Mesothelial cell of epicardium (in vitro differentiated cells): ENCODE measurements around the gene SLX4IP. TPM values are rescaled to one million over a fixed set of nuclear protein-coding genes. Genes with fewer than 3 reads are reported as not detected.
A peak's percentile ranks its signal among the peaks of the same experiment; 100 is the strongest.

Experiments used
- DNase-seq, 2 experiments: peaks; one replicate each; pipeline ENCODE4 v3.0.0; 2021; ENCODE audit warnings: low spot score in 2 of 2; ENCODE audit not compliant: unreplicated experiment in 2 of 2
- H3K27ac Mint-ChIP-seq: 2 replicates; pipeline ENCODE4 v1.8.0; 2021; ENCODE audit warnings: mixed read lengths
- H3K27me3 Mint-ChIP-seq: 2 replicates; pipeline ENCODE4 v1.8.0; 2021; ENCODE audit warnings: low read depth, mixed read lengths
- H3K36me3 Mint-ChIP-seq: 2 replicates; pipeline ENCODE4 v1.8.0; 2021; ENCODE audit warnings: mixed read lengths
- H3K4me1 Mint-ChIP-seq: 2 replicates; pipeline ENCODE4 v1.8.0; 2021; ENCODE audit warnings: mixed read lengths
- H3K4me3 Mint-ChIP-seq: 2 replicates; pipeline ENCODE4 v1.8.0; 2021; ENCODE audit warnings: mild to moderate bottlenecking, moderate library complexity, mixed read lengths
- H3K9me3 Mint-ChIP-seq: 2 replicates; pipeline ENCODE4 v1.8.0; 2021; ENCODE audit warnings: mixed read lengths
- total RNA-seq: library from RNA; stranded (reverse); gene quantifications from 3 replicates; pipeline ENCODE4 v1.2.1, GENCODE V29; 2021
- TF ChIP-seq, protein P1 (sequence below): fragments of 200-600 bp; sonication (generic); IDR thresholded peaks from one replicate; pipeline ENCODE4 v1.5.0; 2021; ENCODE audit warnings: antibody characterized with exemption; ENCODE audit not compliant: unreplicated experiment

SLX4IP gene
- total RNA-seq, 1 donor from 2014 or later: 10.4 TPM

DNA sequence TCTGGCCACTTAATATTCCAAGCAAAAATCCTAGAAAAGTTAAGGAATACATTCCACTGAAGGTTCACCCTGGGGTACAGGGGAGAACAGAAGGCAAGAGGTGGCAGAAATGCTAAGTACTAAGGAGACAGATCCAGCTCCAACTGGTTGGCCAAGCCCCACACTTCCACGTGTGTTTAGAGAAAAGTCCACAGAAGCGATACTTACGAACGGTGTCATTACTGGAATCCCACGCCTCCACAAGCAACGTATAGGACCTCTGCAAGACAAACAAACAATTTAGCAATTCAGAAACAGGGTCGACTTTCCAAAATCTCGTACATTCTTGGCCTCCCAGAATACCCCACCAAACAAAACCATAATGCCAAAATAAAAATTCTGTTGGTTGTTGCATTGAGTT, 228.7 kb downstream of the SLX4IP start:
- Mint-ChIP-seq H3K27me3 (no peaks in the 10 kb centered on the region), H3K4me1 (peaks cover 74% of the 10 kb centered on the region), H3K4me3 (no peak overlapping the region), H3K9me3 (no peaks in the 10 kb centered on the region), H3K36me3 (peaks cover 41% of the 10 kb centered on the region), H3K27ac (peak overlapping the region; percentile 94)
- DNase-seq: no peak
- TF ChIP-seq, protein P1, sequence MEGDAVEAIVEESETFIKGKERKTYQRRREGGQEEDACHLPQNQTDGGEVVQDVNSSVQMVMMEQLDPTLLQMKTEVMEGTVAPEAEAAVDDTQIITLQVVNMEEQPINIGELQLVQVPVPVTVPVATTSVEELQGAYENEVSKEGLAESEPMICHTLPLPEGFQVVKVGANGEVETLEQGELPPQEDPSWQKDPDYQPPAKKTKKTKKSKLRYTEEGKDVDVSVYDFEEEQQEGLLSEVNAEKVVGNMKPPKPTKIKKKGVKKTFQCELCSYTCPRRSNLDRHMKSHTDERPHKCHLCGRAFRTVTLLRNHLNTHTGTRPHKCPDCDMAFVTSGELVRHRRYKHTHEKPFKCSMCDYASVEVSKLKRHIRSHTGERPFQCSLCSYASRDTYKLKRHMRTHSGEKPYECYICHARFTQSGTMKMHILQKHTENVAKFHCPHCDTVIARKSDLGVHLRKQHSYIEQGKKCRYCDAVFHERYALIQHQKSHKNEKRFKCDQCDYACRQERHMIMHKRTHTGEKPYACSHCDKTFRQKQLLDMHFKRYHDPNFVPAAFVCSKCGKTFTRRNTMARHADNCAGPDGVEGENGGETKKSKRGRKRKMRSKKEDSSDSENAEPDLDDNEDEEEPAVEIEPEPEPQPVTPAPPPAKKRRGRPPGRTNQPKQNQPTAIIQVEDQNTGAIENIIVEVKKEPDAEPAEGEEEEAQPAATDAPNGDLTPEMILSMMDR: no peak

DNA sequence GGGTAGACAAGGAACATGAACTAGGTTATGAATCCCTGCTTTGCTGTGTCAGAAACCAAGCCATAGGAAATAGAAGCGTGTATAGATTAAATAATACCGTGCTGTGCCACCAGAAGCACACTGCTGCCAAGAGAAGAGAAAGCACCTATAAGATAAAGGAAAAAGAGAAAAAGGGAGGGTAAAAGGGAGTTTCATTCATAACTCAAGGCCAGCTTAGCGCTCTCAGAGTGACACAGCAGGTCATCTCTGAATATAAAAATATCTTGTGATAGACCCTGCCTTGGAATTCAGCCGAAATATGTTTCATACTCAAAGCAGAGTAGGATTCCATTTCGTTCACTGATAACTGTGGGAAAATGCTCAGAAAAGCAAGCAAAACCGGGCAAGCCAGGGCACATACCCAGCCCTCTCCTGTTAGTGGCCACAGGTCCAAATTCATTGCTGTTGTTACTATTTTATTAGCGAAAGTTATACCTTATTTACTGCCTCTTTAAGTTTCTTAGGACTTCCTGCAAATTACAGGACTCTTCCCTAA, 230.0 kb downstream of the SLX4IP start:
- no peak for DNase-seq
- H3K36me3 Mint-ChIP-seq: peaks cover 36% of the 10 kb centered on the region
- H3K4me3 Mint-ChIP-seq: peak overlapping the region; percentile 42
- no peaks in the 10 kb centered on the region for H3K9me3 Mint-ChIP-seq
- TF ChIP-seq, protein P1: no peak
- peak overlapping the region; percentile 94 for H3K27ac Mint-ChIP-seq
- H3K27me3 Mint-ChIP-seq: no peaks in the 10 kb centered on the region
- H3K4me1 Mint-ChIP-seq: peaks cover 74% of the 10 kb centered on the region

DNA sequence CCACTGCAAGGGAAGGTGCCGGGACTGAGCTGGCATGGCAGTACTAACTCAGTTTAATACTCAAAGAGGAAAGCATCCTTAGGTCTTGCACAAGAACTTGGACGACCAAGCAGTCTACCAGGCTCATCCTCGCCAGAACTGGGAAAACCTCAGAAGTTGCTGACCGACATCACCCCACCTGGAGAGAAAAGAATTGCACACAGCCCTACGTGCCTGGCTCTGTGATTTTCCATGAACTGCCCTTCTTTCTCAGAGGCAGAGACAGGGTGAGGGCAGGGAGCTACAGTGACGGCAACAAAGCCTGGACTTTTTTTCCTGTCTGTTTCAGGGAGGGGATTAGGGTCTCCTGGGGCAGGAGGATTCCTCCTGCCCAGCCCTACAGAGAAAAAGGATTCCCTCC, 230.7 kb downstream of the SLX4IP start:
- TF ChIP-seq, protein P1: no peak
- H3K27me3 Mint-ChIP-seq: no peaks in the 10 kb centered on the region
- DNase-seq: no peak
- peak overlapping the region; percentile 94 for H3K27ac Mint-ChIP-seq
- H3K36me3 Mint-ChIP-seq: peaks cover 29% of the 10 kb centered on the region
- peaks cover 74% of the 10 kb centered on the region for H3K4me1 Mint-ChIP-seq
- H3K4me3 Mint-ChIP-seq: peak overlapping the region; percentile 42
- H3K9me3 Mint-ChIP-seq: no peaks in the 10 kb centered on the region

GRCh38 chr20:10666221-10667076, 231.3 kb downstream of the SLX4IP start:
- Mint-ChIP-seq H3K27ac (peak overlapping the region; percentile 94), H3K9me3 (no peaks in the 10 kb centered on the region), H3K4me3 (no peak overlapping the region), H3K27me3 (no peaks in the 10 kb centered on the region), H3K4me1 (peaks cover 79% of the 10 kb centered on the region), H3K36me3 (peaks cover 22% of the 10 kb centered on the region)
- no peak for DNase-seq
- TF ChIP-seq, protein P1: no peak

GRCh38 chr20:10667077-10667401, 231.9 kb downstream of the SLX4IP start:
- H3K36me3 Mint-ChIP-seq: peaks cover 16% of the 10 kb centered on the region
- no peak for DNase-seq

More at GRCh38 chr20:10667077-10667401, 231.9 kb downstream of the SLX4IP start:
- TF ChIP-seq, protein P1: no peak
- Mint-ChIP-seq H3K27ac (no peak overlapping the region), H3K27me3 (no peaks in the 10 kb centered on the region), H3K9me3 (no peaks in the 10 kb centered on the region), H3K4me1 (peaks cover 82% of the 10 kb centered on the region), H3K4me3 (no peak overlapping the region)
